ENCODE results near the gene SPTSSB.

The SPTSSB gene

DNA sequence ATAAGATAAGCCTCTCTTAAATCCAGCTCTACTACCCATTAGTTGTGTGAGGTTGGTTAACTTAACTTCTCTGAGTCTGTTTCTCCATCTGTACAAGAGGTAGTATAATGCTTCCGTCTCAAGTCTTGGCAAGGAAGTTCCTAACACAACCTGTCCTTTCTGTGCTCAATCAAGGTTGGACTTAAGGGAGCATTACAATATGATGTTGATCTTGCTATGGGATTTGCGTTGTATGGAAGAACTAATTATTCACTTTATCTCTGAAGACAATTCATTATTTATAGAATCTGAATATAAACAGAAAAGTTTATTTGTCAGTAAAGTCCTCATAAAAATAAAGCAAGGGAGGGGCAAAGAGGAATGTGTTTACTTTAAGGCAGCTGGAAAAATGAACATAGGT, 18.9 kb upstream of the SPTSSB start:
- DNase-seq (ENCODE audit: low read depth) = no peak

DNA sequence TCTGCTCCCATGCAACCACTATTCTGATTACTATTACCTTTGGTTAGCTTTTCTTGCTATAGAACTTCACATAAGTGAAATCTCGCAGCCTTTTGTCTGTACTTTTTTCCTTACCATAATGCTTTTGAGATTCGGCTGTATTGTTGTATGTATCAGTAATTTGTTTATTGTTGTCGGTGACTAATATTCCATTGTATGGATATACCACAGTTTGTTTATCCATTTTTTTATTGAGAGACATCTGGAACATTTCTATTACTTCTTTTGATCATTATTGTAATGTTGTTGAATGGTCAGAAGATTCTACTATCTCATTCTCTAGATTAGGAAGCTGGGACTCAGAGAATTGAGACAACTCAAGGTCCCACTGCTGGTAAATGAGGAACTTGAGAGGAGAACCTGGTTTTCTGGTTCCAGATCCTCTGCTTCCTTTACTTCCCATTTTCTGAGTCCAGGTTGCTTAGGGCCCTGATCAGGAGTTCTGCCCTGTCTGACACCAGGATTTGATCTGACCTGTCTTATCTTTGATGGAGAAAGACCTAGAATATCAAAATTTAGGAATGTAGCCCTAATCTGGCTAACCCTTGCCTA, 18.2 kb upstream of the SPTSSB start:
- DNase-seq (ENCODE audit: low read depth) = no peak

DNA sequence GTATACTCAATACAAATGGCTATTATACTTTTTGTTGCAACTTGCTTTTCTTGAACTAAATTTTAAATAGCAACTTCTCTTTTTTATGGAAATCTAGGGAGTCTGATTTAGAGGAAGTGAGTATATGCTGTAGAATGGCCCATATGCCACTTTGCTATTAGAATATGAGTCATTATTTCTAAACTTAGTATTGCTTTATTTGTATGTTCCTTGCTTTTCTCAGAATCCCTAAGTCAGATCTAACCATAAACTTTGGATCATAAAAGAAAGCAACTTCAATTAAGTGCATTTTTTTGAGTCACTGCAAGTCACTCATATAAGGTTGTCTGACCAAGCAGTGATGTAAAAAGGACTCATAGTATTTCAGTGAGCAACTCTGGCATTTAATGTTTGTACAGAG, 17.5 kb upstream of the SPTSSB start:
- no peak for DNase-seq (ENCODE audit: low read depth)

DNA sequence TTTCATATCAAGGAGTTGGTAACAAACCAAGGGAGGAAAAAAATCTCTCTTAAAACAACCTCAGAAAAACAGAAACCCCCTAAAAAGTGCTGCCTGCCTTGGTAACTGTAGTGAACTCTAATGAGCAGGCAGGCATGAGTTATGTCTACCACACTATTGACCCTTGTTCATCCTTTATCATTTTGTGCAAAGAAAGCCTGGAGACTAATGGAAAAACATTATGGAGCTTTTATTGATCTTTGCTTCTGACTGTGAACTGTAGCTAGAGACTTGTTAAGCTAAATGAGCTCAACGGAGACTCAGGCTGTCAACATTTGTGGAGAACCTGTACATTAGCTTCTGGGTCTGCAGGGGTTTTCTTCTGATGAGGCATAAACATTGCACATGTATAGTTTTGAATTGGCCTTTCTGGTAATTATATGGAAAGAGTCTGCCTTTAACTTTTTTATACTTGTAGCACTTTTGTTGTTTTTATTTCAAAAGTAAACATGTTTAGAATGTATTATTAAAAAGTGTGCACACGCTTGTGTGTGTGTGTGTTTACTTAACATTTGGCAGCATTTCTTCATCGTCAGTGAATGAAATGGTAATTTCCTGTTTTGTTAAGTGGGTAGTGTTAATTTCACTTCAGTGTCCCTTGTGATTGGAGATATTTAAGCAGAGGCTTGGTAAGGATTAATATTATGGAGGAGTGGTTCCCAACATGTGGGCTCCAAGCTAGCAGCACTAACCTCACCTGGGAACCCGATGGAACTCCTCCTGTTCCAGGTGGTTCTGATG, 15.9 kb upstream of the SPTSSB start:
- DNase-seq (ENCODE audit: low read depth) = no peak

DNA sequence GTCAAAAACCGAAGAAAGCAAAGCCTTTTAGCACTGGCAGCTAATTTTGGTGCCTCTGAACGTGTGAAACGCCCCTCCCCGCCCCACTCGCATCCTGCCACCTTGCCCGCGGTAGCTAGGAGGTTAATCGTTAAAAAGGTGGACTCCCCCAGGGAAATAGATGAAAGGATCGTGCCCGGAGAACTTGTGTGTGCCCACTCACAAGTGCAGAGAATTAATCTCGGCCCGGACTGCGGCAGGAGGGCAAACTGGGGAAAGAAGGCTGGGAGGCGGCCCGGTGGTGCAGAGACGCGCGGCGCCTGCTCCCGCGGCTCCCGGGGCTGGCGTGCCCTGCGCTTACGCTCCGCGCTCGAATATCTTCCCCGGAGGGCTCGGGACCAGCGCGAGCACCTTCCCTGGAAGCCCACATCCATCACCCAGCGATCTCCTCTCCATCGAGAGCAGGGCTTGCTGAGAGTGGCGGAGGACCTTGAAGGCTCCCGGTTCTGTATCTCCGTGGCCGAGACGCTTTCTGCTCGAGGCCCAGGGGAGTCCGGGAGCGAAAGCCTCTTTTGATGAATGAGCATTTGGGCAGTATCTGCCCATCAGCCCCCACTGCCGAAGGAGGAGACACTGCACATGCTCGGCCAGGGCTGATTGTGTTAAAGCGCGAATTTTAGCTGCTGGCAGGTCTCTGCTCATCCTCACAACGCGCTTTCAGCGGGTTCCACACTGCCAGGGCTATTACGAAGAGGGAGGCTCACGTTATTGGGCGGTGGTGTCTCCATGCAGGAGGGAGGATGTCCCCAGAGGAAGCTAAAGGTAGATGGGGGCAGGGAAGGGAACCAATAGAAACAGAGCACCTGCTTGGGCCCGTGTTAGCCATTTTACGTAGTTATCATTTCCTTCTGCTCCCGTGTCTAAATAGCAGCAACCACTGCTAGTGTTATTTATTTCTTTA, 1.3 kb upstream of the SPTSSB start:
- DNase-seq (ENCODE audit: low read depth) = no peak

GRCh38 chr3:161369531-161369930, 1.8 kb downstream of the SPTSSB start:
- DNase-seq (ENCODE audit: low read depth) = no peak

GRCh38 chr3:161366094-161366493, 5.2 kb downstream of the SPTSSB start:
- no peak for DNase-seq (ENCODE audit: low read depth)

DNA sequence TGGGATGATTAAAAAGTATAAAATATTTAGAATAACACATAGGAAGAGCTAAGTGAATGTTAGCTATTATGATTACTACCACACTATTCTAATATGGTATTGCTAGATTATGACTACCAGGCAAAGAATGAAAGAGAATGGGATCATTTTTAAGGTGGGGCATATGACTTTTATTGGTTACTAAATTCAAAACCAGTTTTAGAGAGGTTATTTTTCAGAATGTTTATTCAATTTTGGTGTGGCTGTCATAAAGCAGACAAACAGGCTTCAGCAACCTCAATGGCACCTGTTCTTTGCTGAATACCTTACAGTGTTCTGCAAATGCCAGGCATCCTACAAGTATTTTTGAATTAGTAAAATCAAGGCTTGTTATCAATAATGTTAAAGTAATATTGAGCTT, 12.8 kb downstream of the SPTSSB start:
- no peak for DNase-seq (ENCODE audit: low read depth)

DNA sequence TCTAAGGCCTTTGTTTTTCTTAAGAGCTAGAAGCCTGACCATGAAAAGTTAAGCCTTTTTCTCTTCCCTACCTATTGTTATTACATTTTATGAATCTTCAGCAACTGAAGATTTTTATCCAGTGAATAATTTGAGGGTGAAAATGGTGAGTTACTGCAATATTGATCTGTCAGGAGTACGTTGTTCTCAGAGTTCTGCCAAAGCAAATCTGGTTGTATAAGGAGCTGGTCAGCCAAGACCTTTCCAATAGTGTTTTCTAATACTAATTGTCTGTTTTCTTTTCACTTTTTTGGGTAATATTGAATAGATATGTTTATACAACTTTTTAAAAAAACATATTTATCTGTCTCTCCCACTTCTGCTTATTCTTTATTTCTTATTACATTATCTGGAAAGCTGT, 15.0 kb downstream of the SPTSSB start:
- no peak for DNase-seq (ENCODE audit: low read depth)

GRCh38 chr3:161355508-161355907, 15.8 kb downstream of the SPTSSB start:
- DNase-seq (ENCODE audit: low read depth) = no peak

GRCh38 chr3:161354554-161354953, 16.8 kb downstream of the SPTSSB start:
- no peak for DNase-seq (ENCODE audit: low read depth)

- DNase-seq (ENCODE audit: low read depth) = no peak
These were observed 20.0 kb downstream of the SPTSSB start for GRCh38 chr3:161351330-161351729.

GRCh38 chr3:161350916-161351315, 20.4 kb downstream of the SPTSSB start:
- DNase-seq (ENCODE audit: low read depth) = no peak

- no peak for DNase-seq (ENCODE audit: low read depth)
These were observed 21.6 kb downstream of the SPTSSB start for GRCh38 chr3:161349529-161350312.

GRCh38 chr3:161348796-161349400, 22.4 kb downstream of the SPTSSB start:
- no peak for DNase-seq (ENCODE audit: low read depth)

DNA sequence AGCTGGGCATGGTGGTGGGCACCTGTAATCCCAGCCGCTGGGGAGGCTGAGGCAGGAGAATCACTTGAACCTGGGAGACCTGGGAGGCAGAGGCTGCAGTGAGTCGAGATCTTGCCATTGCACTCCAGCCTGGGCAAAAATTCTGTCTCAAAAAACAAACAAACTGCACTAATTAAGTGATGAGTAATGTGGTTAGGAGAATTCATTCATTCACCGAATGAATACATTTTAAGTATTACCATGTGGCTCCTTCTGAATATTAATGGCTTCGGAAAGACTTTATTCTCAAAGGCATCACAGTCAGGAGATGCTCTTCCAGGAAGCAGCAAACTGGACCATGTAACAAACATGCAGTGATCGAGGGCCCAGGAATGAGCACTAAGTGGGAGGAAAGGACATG, 23.6 kb downstream of the SPTSSB start:
- DNase-seq (ENCODE audit: low read depth) = no peak

DNA sequence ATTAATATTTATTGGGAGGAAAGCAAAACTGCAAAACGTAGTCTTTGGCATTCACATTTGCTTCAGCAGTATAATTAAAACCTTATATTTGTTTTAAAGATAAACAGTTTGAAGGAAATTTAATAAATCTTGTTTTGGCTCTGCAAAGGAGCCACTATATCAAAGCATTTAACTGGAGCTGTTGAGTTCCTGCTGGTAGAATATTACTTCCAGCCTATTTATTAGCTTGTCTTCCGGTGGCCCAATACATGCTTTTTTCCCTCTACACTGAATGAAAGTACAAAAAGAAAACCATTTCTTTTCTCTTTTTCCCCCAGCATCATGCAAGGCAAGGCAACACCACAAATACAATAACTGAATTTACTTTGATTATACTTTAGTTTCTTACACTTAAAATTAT, 26.3 kb downstream of the SPTSSB start:
- DNase-seq (ENCODE audit: low read depth) = no peak

GRCh38 chr3:161343986-161344385, 27.3 kb downstream of the SPTSSB start:
- DNase-seq (ENCODE audit: low read depth) = no peak

- no peak for DNase-seq (ENCODE audit: low read depth)
These were observed 27.8 kb downstream of the SPTSSB start for GRCh38 chr3:161343540-161343939.

GRCh38 chr3:161342629-161343028, 28.7 kb downstream of the SPTSSB start:
- DNase-seq (ENCODE audit: low read depth) = no peak

Data from stimulated activated CD8-positive, alpha-beta memory T cell treated with anti-CD3 and anti-CD28 coated beads, Interleukin-12 subunit alpha, Interleukin-12 subunit beta, amount 100 ng/mL, for 4 hours (primary cell).